GM03348 (cell line): ENCODE results near the gene CHIA.

Source experiments
- DNase-seq: peaks from one replicate; pipeline ENCODE4 v3.0.0; 2012; ENCODE audit warnings: low spot score

Gene CHIA

GRCh38 chr1:111366256-111366655, 75.6 kb downstream of the CHIA start:
- peak; percentile 20 for DNase-seq

- DNase-seq, result no peak
Observed at GRCh38 chr1:111369177-111369576, 78.5 kb downstream of the CHIA start.

GRCh38 chr1:111369645-111370044, 79.0 kb downstream of the CHIA start:
- DNase-seq, result no peak
